Right lobe of liver (tissue), 6 donors: ENCODE data around the gene NOS1. TPM values are rescaled to one million over a fixed set of nuclear protein-coding genes. Genes with fewer than 3 reads are reported as not detected.
A peak's percentile ranks its signal among the peaks of the same experiment; 100 is the strongest.

Experiments
- ATAC-seq, 4 donors: fragments of 200-7000 bp; cut with Tn5 transposase; one replicate each; pipeline ENCODE4 v1.9.1; 2020; ENCODE audit warnings: mild to moderate bottlenecking in 4 of 4, moderate library complexity in 4 of 4
- DNase-seq, 3 donors: peaks; one replicate each; pipeline ENCODE4 v3.0.0-alpha.2; 2020
- H3K27ac ChIP-seq, 3 donors: fragments of 200-600 bp; one replicate each; pipeline ENCODE4 v1.8.0; 2022
- H3K27me3 ChIP-seq, 2 donors: fragments of 200-600 bp; one replicate each; pipeline ENCODE4 v1.8.0; 2022
- H3K36me3 ChIP-seq, 4 donors: fragments of 200-600 bp; sonication (generic) in 1 of 4; one replicate each; pipeline versions ENCODE4 v1.5.1 to v1.8.0; 2017 to 2022; ENCODE audit warnings: control low read depth in 1 of 4
- H3K4me1 ChIP-seq, 4 donors: fragments of 200-600 bp; sonication (generic) in 1 of 4; one replicate each; pipeline versions ENCODE4 v1.5.1 to v1.8.0; 2017 to 2022; ENCODE audit warnings: control low read depth in 1 of 4
- H3K4me3 ChIP-seq, 3 donors: fragments of 200-600 bp; one replicate each; pipeline ENCODE4 v1.8.0; 2022
- H3K9me3 ChIP-seq, 4 donors: fragments of 200-600 bp; sonication (generic) in 1 of 4; one replicate each; pipeline versions ENCODE4 v1.5.1 to v1.8.0; 2017 to 2022; ENCODE audit warnings: control low read depth in 1 of 4
- POLR2A ChIP-seq: fragments of 450-650 bp; IDR thresholded peaks from one replicate; pipeline ENCODE4 v1.6.1; 2017; ENCODE audit warnings: antibody characterized with exemption, mild to moderate bottlenecking
- WGBS: methylation state at CpG from one replicate; pipeline ENCODE4 v1.1.6; 2018; ENCODE audit warnings: low coverage, low lambda C conversion rate; ENCODE audit not compliant: insufficient coverage; ENCODE audit errors: missing lambda C conversion rate; 5-methylcytosine and 5-hydroxymethylcytosine counted together
- intact Hi-C, 2 donors: fragments of 100-400 bp; cut with DNase I; formaldehyde crosslinking; loops; one replicate each; pipeline versions ENCODE4 v1.11.2 to v1.14.1; 2022
- total RNA-seq, 6 experiments: library from RNA; depleted of rRNA in 2 of 6; stranded (reverse); fragments of >200 nt in 2 of 6; fragmentation: NEBNext Ultra II Directional in 3 of 6; extraction: Animal tissue kit (Norgen Biotek cat#: 25700) in 3 of 6; gene quantifications; one replicate each; pipeline versions ENCODE4 v1.1.0 to v1.2.4, GENCODE V29; 2016 to 2023
- TF ChIP-seq, protein P1 (sequence below), 4 donors: fragments of 200-600 bp in 3 of 4; fragments of 450-650 bp in 1 of 4; IDR thresholded peaks; one replicate each; pipeline versions ENCODE4 v1.5.1 to v1.8.0; 2016 to 2022; ENCODE audit warnings: antibody characterized with exemption in 4 of 4, mild to moderate bottlenecking in 2 of 4
- donor health status: DM: no; HTN: yes; CAD: no.
- donor health status: DM: no; HTN: no; CAD: no.
- donor health status: DM: no; HTN: no; CAD: no.
- donor health status: DM: no; HTN: yes; CAD: no.
- donor health status: DM: no; HTN: yes; CAD: no.

The NOS1 gene
- total RNA-seq, 6 experiments from 2014 or later, result under 0.01 to 0.12 (median 0.05) TPM

- Histone ChIP-seq H3K27me3 (no peaks in the 10 kb centered on the region), H3K4me1 (peaks cover 0 to 16% (median 7%) of the 10 kb centered on the region in 4 donors), H3K27ac (peak overlapping the region; percentile 80 to 86 (median 82)), H3K36me3 (peaks cover 0 to 78% (median 29%) of the 10 kb centered on the region in 4 donors), H3K4me3 (no peak overlapping the region), H3K9me3 (no peaks in the 10 kb centered on the region)
- ATAC-seq (peak; percentile 86 to 92 (median 90)), DNase-seq (no peak)
- 21% methylated on average over 2 of the region's 2 CpGs for WGBS
- TF ChIP-seq, protein P1, sequence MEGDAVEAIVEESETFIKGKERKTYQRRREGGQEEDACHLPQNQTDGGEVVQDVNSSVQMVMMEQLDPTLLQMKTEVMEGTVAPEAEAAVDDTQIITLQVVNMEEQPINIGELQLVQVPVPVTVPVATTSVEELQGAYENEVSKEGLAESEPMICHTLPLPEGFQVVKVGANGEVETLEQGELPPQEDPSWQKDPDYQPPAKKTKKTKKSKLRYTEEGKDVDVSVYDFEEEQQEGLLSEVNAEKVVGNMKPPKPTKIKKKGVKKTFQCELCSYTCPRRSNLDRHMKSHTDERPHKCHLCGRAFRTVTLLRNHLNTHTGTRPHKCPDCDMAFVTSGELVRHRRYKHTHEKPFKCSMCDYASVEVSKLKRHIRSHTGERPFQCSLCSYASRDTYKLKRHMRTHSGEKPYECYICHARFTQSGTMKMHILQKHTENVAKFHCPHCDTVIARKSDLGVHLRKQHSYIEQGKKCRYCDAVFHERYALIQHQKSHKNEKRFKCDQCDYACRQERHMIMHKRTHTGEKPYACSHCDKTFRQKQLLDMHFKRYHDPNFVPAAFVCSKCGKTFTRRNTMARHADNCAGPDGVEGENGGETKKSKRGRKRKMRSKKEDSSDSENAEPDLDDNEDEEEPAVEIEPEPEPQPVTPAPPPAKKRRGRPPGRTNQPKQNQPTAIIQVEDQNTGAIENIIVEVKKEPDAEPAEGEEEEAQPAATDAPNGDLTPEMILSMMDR (IDR thresholded peaks at IDR 0.05), result no peak
- no peak for TF ChIP-seq POLR2A
- intact Hi-C loops, result no loop called here
Measured at GRCh38 chr12:117171499-117172162, 189.8 kb downstream of the NOS1 start.

DNA sequence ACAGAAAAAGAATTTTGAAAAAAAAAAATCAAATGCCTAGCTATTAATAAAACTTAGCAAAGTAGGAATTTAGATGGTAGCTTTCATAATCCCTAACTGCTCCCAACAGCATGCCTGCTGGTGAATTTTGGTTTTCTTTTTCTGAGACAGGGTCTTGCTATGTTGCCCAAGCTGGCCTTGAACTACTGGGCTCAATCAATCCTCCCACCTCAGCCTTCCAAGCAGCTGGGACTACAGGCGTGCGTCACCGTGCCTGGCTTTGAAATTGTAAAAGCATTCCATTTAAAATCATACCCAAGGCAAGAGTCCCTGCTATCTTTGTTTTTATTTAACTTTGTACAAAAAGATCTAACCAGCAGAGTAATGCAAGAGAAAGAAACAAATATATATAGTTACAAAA is 191.9 kb downstream of the NOS1 start:
- TF ChIP-seq, protein P1 (IDR thresholded peaks at IDR 0.05), result no peak
- TF ChIP-seq POLR2A, result no peak
- ATAC-seq (no peak), DNase-seq (no peak)
- no peaks in the 10 kb centered on the region for H3K9me3 ChIP-seq
- H3K27ac ChIP-seq, result no peak overlapping the region
- 84% methylated on average over 3 of the region's 3 CpGs for WGBS
- intact Hi-C loops, result no loop called here
- peaks cover 0 to 16% (median 7%) of the 10 kb centered on the region in 4 donors for H3K4me1 ChIP-seq
- peaks cover 0 to 78% (median 34%) of the 10 kb centered on the region in 4 donors for H3K36me3 ChIP-seq
- H3K4me3 ChIP-seq, result no peak overlapping the region
- no peaks in the 10 kb centered on the region for H3K27me3 ChIP-seq

DNA sequence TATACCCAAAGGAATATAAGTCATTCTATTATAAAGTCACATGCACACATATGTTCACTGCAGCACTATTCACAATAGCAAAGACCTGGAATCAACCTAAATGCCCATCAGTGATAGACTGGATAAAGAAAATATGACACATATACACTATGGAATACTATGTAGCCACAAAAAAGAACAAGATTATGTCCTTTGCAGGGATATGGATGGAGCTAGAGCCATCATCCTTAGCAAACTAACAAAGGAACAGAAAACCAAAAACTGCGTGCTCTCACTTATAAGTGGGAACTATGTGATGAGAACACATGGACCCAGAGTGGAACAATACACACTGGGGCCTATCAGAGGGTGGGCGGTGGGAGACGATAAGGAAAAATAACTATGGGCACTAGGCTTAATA is 192.4 kb downstream of the NOS1 start:
- H3K27me3 ChIP-seq, result no peaks in the 10 kb centered on the region
- H3K27ac ChIP-seq, result no peak overlapping the region
- TF ChIP-seq, protein P1 (IDR thresholded peaks at IDR 0.05), result no peak
- TF ChIP-seq POLR2A, result no peak
- ATAC-seq (no peak), DNase-seq (no peak)
- no peaks in the 10 kb centered on the region for H3K9me3 ChIP-seq
- H3K4me1 ChIP-seq, result peaks cover 0 to 16% (median 7%) of the 10 kb centered on the region in 4 donors
- intact Hi-C loops, result no loop called here
- no peak overlapping the region for H3K4me3 ChIP-seq
- WGBS, result 88% methylated on average over 1 of the region's 3 CpGs
- peaks cover 0 to 78% (median 31%) of the 10 kb centered on the region in 4 donors for H3K36me3 ChIP-seq

DNA sequence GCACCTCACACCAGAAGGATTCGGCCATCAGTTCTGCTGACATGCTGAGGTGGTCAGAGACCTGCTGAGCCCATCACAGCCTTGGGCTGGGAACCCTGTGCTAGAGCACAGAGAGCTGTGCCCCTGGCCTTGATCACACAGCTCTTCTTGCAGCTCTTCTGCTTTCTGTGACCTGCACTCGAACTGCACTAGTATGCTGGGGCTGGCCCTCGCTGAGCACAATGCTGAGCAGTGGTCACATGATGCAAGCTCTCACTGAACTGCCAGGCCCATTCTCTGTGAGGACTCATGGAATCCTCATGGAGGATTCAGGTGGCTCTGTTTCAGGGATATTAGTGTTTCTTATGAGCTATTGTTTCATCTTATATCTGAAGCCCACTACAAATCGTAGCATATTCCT is 193.7 kb downstream of the NOS1 start:
- intact Hi-C loops, result no loop called here
- Histone ChIP-seq H3K27me3 (no peaks in the 10 kb centered on the region), H3K27ac (no peak overlapping the region), H3K4me1 (peaks cover 0 to 16% (median 7%) of the 10 kb centered on the region in 4 donors), H3K4me3 (no peak overlapping the region), H3K36me3 (peaks cover 0 to 78% (median 33%) of the 10 kb centered on the region in 4 donors), H3K9me3 (no peaks in the 10 kb centered on the region)
- TF ChIP-seq POLR2A, result no peak
- TF ChIP-seq, protein P1 (IDR thresholded peaks at IDR 0.05), result no peak
- no peak for DNase-seq
- 83% methylated on average over 3 of the region's 4 CpGs for WGBS
- no peak for ATAC-seq
